ENCODE measurements around the gene PRKACA.

DNA sequence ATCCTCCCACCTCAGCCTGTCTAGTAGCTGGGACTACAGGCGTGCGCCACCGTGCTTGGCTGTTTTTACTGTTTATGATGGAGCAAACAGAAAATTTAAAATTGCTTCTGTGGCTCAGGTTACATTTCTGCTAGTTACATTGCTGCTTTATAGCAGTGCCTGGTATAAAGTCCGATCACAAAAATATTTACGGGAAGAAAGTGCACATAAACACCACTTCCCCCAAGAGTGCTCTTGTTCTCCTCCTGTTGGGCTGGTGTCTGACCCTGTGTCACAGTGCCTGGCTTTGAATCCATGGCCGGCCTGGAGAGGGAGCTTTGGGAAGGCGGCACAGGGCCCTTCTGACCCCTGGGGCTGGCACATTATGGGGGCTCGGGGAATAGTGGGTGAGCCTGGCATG, 11.9 kb downstream of the PRKACA start:
- TF ChIP-seq CTCF (IDR thresholded peaks at IDR 0.05) (no peak), EZH2 (IDR thresholded peaks at IDR 0.05) (no peak), EZH2phosphoT487 (IDR thresholded peaks at IDR 0.05) (no peak)
